HEK293 (cell line): ENCODE data around the gene UTP11.
A peak's percentile ranks its signal among the peaks of the same experiment; 100 is the strongest.

Experiments used
- CTCF ChIA-PET: fragments of 350-600 bp; formaldehyde crosslinking; extraction: SDS; loops from one replicate; lab custom pipeline; 2021; ENCODE audit warnings: antibody characterized with exemption; lab: Yijun Ruan, JAX
- POLR2A ChIA-PET: fragments of 300-600 bp; formaldehyde crosslinking; extraction: SDS; loops from one replicate; lab custom pipeline; 2020; ENCODE audit warnings: antibody characterized with exemption, inconsistent platforms; lab: Yijun Ruan, JAX
- H3K27ac ChIP-seq: fragments of 200-500 bp; sonication (Bioruptor generic); 2 replicates; pipeline ENCODE4 v1.5.1; 2014; ENCODE audit warnings: low read depth, low read length, control low read depth, inconsistent platforms; ENCODE audit errors: extremely low read depth
- H3K36me3 ChIP-seq, 2 experiments: fragments of 200-500 bp in 1 of 2; sonication (Bioruptor generic) in 1 of 2; 1 replicate in 1 of 2; 2 replicates in 1 of 2; pipeline ENCODE4 v1.5.1; 2014 to 2017; ENCODE audit warnings: inconsistent platforms in 2 of 2, low read length in 2 of 2; ENCODE audit not compliant: control insufficient read depth in 2 of 2, insufficient read depth in 1 of 2
- H3K4me1 ChIP-seq: fragments of 200-500 bp; sonication (Bioruptor generic); 2 replicates; pipeline ENCODE4 v1.5.1; 2014; ENCODE audit warnings: mild to moderate bottlenecking, low read length, inconsistent platforms; ENCODE audit not compliant: control insufficient read depth, insufficient read depth
- H3K4me3 ChIP-seq: 2 replicates; pipeline ENCODE4 v1.5.1; 2011; ENCODE audit warnings: low read depth, mild to moderate bottlenecking, control low read depth, low read length, moderate library complexity
- H3K9me3 ChIP-seq: fragments of 200-500 bp; sonication (Bioruptor generic); 2 replicates; pipeline ENCODE4 v1.5.1; 2014; ENCODE audit warnings: low read depth, low read length, inconsistent platforms; ENCODE audit not compliant: control insufficient read depth, insufficient read depth
- ELK4 ChIP-seq: IDR thresholded peaks from 2 replicates; pipeline ENCODE4 v1.6.1; 2011; ENCODE audit warnings: mild to moderate bottlenecking, low read depth, low read length, borderline replicate concordance
- GLIS1 ChIP-seq: fragments of 450-650 bp; formaldehyde crosslinking; IDR thresholded peaks from 2 replicates; pipeline ENCODE4 v1.5.1; 2016; ENCODE audit warnings: missing biosample characterization, missing genetic modification characterization
- GLIS2 ChIP-seq: fragments of 450-650 bp; formaldehyde crosslinking; IDR thresholded peaks from 2 replicates; pipeline ENCODE4 v1.5.1; 2016; ENCODE audit warnings: missing biosample characterization, missing genetic modification characterization
- IKZF3 ChIP-seq: fragments of 450-650 bp; IDR thresholded peaks from 2 replicates; pipeline ENCODE4 v1.5.0; 2018; ENCODE audit warnings: missing biosample characterization, mild to moderate bottlenecking, missing genetic modification characterization, moderate library complexity
- KLF17 ChIP-seq: fragments of 450-650 bp; formaldehyde crosslinking; IDR thresholded peaks from 2 replicates; pipeline ENCODE4 v1.5.1; 2016; ENCODE audit warnings: missing biosample characterization, missing genetic modification characterization
- MZF1 ChIP-seq: fragments of 450-650 bp; formaldehyde crosslinking; IDR thresholded peaks from 2 replicates; pipeline ENCODE4 v1.5.1; 2017; ENCODE audit warnings: missing biosample characterization, missing genetic modification characterization, borderline replicate concordance
- OSR2 ChIP-seq: fragments of 450-650 bp; formaldehyde crosslinking; IDR thresholded peaks from 2 replicates; pipeline ENCODE4 v1.5.1; 2016; ENCODE audit warnings: missing biosample characterization, missing genetic modification characterization
- PATZ1 ChIP-seq: fragments of 450-650 bp; formaldehyde crosslinking; IDR thresholded peaks from 2 replicates; pipeline ENCODE4 v1.5.1; 2016; ENCODE audit warnings: missing biosample characterization, missing genetic modification characterization
- SCRT1 ChIP-seq: fragments of 450-650 bp; formaldehyde crosslinking; IDR thresholded peaks from 2 replicates; pipeline ENCODE4 v1.5.1; 2016; ENCODE audit warnings: missing biosample characterization, missing genetic modification characterization, borderline replicate concordance
- SCRT2 ChIP-seq: fragments of 450-650 bp; formaldehyde crosslinking; IDR thresholded peaks from 2 replicates; pipeline ENCODE4 v1.5.1; 2016; ENCODE audit warnings: missing biosample characterization, missing genetic modification characterization
- WT1 ChIP-seq: fragments of 450-650 bp; formaldehyde crosslinking; IDR thresholded peaks from 2 replicates; pipeline ENCODE4 v1.5.1; 2016; ENCODE audit warnings: missing biosample characterization, missing genetic modification characterization
- ZBTB17 ChIP-seq: fragments of 450-650 bp; formaldehyde crosslinking; IDR thresholded peaks from 2 replicates; pipeline ENCODE4 v1.5.1; 2016; ENCODE audit warnings: missing biosample characterization, missing genetic modification characterization
- ZBTB48 ChIP-seq: fragments of 450-650 bp; formaldehyde crosslinking; IDR thresholded peaks from 2 replicates; pipeline ENCODE4 v1.5.1; 2016; ENCODE audit warnings: missing biosample characterization, missing genetic modification characterization
- ZBTB8A ChIP-seq: fragments of 450-650 bp; formaldehyde crosslinking; IDR thresholded peaks from 2 replicates; pipeline ENCODE4 v1.5.1; 2016; ENCODE audit warnings: missing biosample characterization, missing genetic modification characterization
- ZFHX2 ChIP-seq: fragments of 450-650 bp; formaldehyde crosslinking; conservative IDR thresholded peaks from 2 replicates; pipeline ENCODE4 v1.5.1; 2016; ENCODE audit warnings: missing biosample characterization, missing genetic modification characterization
- ZIC2 ChIP-seq: fragments of 450-650 bp; formaldehyde crosslinking; IDR thresholded peaks from 2 replicates; pipeline ENCODE4 v1.5.1; 2016; ENCODE audit warnings: missing biosample characterization, missing genetic modification characterization
- ZNF266 ChIP-seq: fragments of 450-650 bp; formaldehyde crosslinking; IDR thresholded peaks from 2 replicates; pipeline ENCODE4 v1.5.1; 2016; ENCODE audit warnings: missing biosample characterization, missing genetic modification characterization, low read depth
- ZNF341 ChIP-seq: fragments of 450-650 bp; formaldehyde crosslinking; IDR thresholded peaks from 2 replicates; pipeline ENCODE4; 2016; ENCODE audit warnings: low read depth, missing biosample characterization, missing genetic modification characterization
- ZNF555 ChIP-seq: fragments of 450-650 bp; formaldehyde crosslinking; conservative IDR thresholded peaks from 2 replicates; pipeline ENCODE4 v1.5.1; 2017; ENCODE audit warnings: missing biosample characterization, mild to moderate bottlenecking, missing genetic modification characterization, inconsistent platforms
- ZNF558 ChIP-seq: fragments of 450-650 bp; formaldehyde crosslinking; IDR thresholded peaks from 2 replicates; pipeline ENCODE4 v1.5.1; 2016; ENCODE audit warnings: missing biosample characterization, missing genetic modification characterization
- ZNF561 ChIP-seq: fragments of 450-650 bp; IDR thresholded peaks from 2 replicates; pipeline ENCODE4 v1.5.1; 2018; ENCODE audit warnings: missing biosample characterization, missing genetic modification characterization, borderline replicate concordance
- ZNF596 ChIP-seq: fragments of 450-650 bp; IDR thresholded peaks from 2 replicates; pipeline ENCODE4 v1.5.0; 2018; ENCODE audit warnings: missing biosample characterization, mild to moderate bottlenecking, missing genetic modification characterization, moderate library complexity
- ZNF660 ChIP-seq: fragments of 450-650 bp; IDR thresholded peaks from 2 replicates; pipeline ENCODE4 v1.5.1; 2018; ENCODE audit warnings: missing biosample characterization, mild to moderate bottlenecking, missing genetic modification characterization
- ZNF837 ChIP-seq: fragments of 450-650 bp; formaldehyde crosslinking; IDR thresholded peaks from 2 replicates; pipeline ENCODE4 v1.5.1; 2016; ENCODE audit warnings: missing biosample characterization, missing genetic modification characterization
- TF ChIP-seq, protein P1 (sequence below): fragments of 450-650 bp; formaldehyde crosslinking; conservative IDR thresholded peaks from 2 replicates; pipeline ENCODE4 v1.5.1; 2016; ENCODE audit warnings: low read depth, missing biosample characterization, missing genetic modification characterization
- TF ChIP-seq, protein P2 (sequence below): fragments of 450-650 bp; formaldehyde crosslinking; IDR thresholded peaks from 2 replicates; pipeline ENCODE4 v1.5.1; 2016; ENCODE audit warnings: missing biosample characterization, missing genetic modification characterization

UTP11 gene

GRCh38 chr1:38009088-38009840, 3.3 kb upstream of the UTP11 start:
- Histone ChIP-seq H3K4me1 (0 out of 2 replicates have a peak, but pooled peaks cover 6% of the 10 kb centered on the region), H3K27ac (peak overlapping the region; percentile 33), H3K4me3 (no peak overlapping the region), H3K36me3 (peaks cover 0 to 4% of the 10 kb centered on the region in 2 experiments; a peak in 1 of 3 replicates), H3K9me3 (no peaks in the 10 kb centered on the region)
- POLR2A ChIA-PET: no interaction called here
- CTCF ChIA-PET: interaction anchor here (0.8 to 2.8 kb wide), 5 partner anchors 9 to 19 kb away, joined by 3 to 8 read pairs (median 5); partner anchors contain the start of gene SF3A3
- TF ChIP-seq ZNF266 (tag by site-specific recombination) (no peak), GLIS2 (tag by site-specific recombination) (peak; percentile 32; the same call in 1 of the 2 replicates), ZBTB17 (peak; percentile 74), ZNF555 (tag by site-specific recombination) (no peak), ZNF660 (tag by site-specific recombination) (0 out of 2 replicates have a peak, but pooled peaks have one; percentile 37), ZBTB48 (tag by site-specific recombination) (peak; percentile 98), ZIC2 (peak; percentile 94), ZNF596 (tag by site-specific recombination) (0 out of 2 replicates have a peak, but pooled peaks have one; percentile 19), WT1 (peak; percentile 34; the same call in 1 of the 2 replicates), SCRT2 (tag by site-specific recombination) (peak; percentile 66; the same call in 1 of the 2 replicates), IKZF3 (tag by site-specific recombination) (peak; percentile 87), OSR2 (tag by site-specific recombination) (peak; percentile 33; the same call in 1 of the 2 replicates), ZNF561 (0 out of 2 replicates have a peak, but pooled peaks have one; percentile 30), PATZ1 (peak; percentile 48; the same call in 1 of the 2 replicates), ZNF341 (tag by site-specific recombination) (peak; percentile 79), ZNF837 (no peak), SCRT1 (tag by site-specific recombination) (peak; percentile 36; the same call in 1 of the 2 replicates), KLF17 (tag by site-specific recombination) (0 out of 2 replicates have a peak, but pooled peaks have one; percentile 56), ZBTB8A (tag by site-specific recombination) (0 out of 2 replicates have a peak, but pooled peaks have one; percentile 24), ELK4 (no peak), ZNF558 (tag by site-specific recombination) (no peak), ZFHX2 (peak; percentile 34), MZF1 (tag by site-specific recombination) (peak; percentile 45; the same call in 1 of the 2 replicates), GLIS1 (peak; percentile 98)
- TF ChIP-seq, protein P1, sequence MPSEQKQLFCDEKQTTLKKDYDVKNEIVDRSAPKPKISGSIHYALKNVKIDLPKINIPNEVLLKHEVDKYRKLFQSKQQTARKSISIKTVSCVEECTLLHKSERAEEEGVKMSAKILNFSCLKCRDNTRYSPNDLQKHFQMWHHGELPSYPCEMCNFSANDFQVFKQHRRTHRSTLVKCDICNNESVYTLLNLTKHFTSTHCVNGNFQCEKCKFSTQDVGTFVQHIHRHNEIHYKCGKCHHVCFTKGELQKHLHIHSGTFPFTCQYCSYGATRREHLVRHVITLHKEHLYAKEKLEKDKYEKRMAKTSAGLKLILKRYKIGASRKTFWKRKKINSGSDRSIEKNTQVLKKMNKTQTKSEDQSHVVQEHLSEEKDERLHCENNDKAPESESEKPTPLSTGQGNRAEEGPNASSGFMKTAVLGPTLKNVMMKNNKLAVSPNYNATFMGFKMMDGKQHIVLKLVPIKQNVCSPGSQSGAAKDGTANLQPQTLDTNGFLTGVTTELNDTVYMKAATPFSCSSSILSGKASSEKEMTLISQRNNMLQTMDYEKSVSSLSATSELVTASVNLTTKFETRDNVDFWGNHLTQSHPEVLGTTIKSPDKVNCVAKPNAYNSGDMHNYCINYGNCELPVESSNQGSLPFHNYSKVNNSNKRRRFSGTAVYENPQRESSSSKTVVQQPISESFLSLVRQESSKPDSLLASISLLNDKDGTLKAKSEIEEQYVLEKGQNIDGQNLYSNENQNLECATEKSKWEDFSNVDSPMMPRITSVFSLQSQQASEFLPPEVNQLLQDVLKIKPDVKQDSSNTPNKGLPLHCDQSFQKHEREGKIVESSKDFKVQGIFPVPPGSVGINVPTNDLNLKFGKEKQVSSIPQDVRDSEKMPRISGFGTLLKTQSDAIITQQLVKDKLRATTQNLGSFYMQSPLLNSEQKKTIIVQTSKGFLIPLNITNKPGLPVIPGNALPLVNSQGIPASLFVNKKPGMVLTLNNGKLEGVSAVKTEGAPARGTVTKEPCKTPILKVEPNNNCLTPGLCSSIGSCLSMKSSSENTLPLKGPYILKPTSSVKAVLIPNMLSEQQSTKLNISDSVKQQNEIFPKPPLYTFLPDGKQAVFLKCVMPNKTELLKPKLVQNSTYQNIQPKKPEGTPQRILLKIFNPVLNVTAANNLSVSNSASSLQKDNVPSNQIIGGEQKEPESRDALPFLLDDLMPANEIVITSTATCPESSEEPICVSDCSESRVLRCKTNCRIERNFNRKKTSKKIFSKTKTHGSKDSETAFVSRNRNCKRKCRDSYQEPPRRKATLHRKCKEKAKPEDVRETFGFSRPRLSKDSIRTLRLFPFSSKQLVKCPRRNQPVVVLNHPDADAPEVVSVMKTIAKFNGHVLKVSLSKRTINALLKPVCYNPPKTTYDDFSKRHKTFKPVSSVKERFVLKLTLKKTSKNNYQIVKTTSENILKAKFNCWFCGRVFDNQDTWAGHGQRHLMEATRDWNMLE (tag by site-specific recombination): 0 out of 2 replicates have a peak, but pooled peaks have one; percentile 32
- TF ChIP-seq, protein P2, sequence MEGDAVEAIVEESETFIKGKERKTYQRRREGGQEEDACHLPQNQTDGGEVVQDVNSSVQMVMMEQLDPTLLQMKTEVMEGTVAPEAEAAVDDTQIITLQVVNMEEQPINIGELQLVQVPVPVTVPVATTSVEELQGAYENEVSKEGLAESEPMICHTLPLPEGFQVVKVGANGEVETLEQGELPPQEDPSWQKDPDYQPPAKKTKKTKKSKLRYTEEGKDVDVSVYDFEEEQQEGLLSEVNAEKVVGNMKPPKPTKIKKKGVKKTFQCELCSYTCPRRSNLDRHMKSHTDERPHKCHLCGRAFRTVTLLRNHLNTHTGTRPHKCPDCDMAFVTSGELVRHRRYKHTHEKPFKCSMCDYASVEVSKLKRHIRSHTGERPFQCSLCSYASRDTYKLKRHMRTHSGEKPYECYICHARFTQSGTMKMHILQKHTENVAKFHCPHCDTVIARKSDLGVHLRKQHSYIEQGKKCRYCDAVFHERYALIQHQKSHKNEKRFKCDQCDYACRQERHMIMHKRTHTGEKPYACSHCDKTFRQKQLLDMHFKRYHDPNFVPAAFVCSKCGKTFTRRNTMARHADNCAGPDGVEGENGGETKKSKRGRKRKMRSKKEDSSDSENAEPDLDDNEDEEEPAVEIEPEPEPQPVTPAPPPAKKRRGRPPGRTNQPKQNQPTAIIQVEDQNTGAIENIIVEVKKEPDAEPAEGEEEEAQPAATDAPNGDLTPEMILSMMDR: 0 out of 2 replicates have a peak, but pooled peaks have one; percentile 15
